BE2C (cell line): ENCODE results near the gene USP19.
A peak's percentile ranks its signal among the peaks of the same experiment; 100 is the strongest.

ENCODE experiments used
- DNase-seq: peaks from one replicate; pipeline ENCODE4 v3.0.0-alpha.2; 2020
- H3K27me3 ChIP-seq: fragments of 250-450 bp; sonication (Bioruptor Pico); 2 replicates; pipeline ENCODE4 v1.5.1; 2020; ENCODE audit warnings: mild to moderate bottlenecking
- H3K36me3 ChIP-seq: fragments of 250-450 bp; sonication (Bioruptor Pico); 2 replicates; pipeline ENCODE4 v1.5.1; 2020; ENCODE audit warnings: mild to moderate bottlenecking
- H3K4me1 ChIP-seq: fragments of 250-450 bp; sonication (Bioruptor Pico); 2 replicates; pipeline ENCODE4 v1.5.1; 2020
- H3K4me3 ChIP-seq: 2 replicates; pipeline ENCODE4 v1.5.1; 2011; ENCODE audit warnings: low read depth, low read length
- H3K9me3 ChIP-seq: fragments of 250-450 bp; sonication (Bioruptor Pico); 2 replicates; pipeline ENCODE4 v1.5.1; 2020
- TF ChIP-seq, protein P1 (sequence below): IDR thresholded peaks from 2 replicates; pipeline ENCODE4 v1.5.1; 2012; ENCODE audit warnings: mild to moderate bottlenecking, low read depth, low read length

USP19 gene

DNA sequence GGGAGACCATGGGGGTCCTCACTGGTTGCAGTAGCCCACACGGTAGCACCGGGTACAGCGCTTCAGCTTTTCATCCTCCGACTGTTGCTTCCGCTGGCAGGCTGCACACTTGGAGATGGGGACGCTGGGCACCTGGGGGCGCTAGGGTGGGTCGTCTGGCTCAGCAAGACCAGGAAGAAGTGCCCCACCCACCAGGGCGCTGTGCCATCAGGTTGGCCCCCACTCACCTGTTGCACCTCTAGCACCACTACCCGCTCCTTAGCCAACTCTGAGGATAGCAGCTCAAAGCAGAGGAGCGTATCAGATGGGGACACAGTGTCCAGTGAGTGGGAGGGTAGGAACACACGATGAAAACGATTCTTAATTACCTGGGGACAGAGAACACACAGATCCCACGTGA lies 8.4 kb downstream of the USP19 start:
- no peak for DNase-seq
- no peak overlapping the region for H3K4me3 ChIP-seq
- TF ChIP-seq, protein P1, sequence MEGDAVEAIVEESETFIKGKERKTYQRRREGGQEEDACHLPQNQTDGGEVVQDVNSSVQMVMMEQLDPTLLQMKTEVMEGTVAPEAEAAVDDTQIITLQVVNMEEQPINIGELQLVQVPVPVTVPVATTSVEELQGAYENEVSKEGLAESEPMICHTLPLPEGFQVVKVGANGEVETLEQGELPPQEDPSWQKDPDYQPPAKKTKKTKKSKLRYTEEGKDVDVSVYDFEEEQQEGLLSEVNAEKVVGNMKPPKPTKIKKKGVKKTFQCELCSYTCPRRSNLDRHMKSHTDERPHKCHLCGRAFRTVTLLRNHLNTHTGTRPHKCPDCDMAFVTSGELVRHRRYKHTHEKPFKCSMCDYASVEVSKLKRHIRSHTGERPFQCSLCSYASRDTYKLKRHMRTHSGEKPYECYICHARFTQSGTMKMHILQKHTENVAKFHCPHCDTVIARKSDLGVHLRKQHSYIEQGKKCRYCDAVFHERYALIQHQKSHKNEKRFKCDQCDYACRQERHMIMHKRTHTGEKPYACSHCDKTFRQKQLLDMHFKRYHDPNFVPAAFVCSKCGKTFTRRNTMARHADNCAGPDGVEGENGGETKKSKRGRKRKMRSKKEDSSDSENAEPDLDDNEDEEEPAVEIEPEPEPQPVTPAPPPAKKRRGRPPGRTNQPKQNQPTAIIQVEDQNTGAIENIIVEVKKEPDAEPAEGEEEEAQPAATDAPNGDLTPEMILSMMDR = no peak
- H3K4me1 ChIP-seq = no peaks in the 10 kb centered on the region
- H3K36me3 ChIP-seq = peaks cover 33% of the 10 kb centered on the region
- no peaks in the 10 kb centered on the region for H3K9me3 ChIP-seq
- H3K27me3 ChIP-seq = no peaks in the 10 kb centered on the region

- Histone ChIP-seq H3K9me3 (no peaks in the 10 kb centered on the region), H3K27me3 (no peaks in the 10 kb centered on the region), H3K4me3 (no peak overlapping the region), H3K36me3 (peaks cover 33% of the 10 kb centered on the region), H3K4me1 (no peaks in the 10 kb centered on the region)
- TF ChIP-seq, protein P1 = no peak
- DNase-seq = no peak
Measured at GRCh38 chr3:49111347-49111746, 9.3 kb downstream of the USP19 start.

GRCh38 chr3:49110780-49111179 lies 9.8 kb downstream of the USP19 start:
- Histone ChIP-seq H3K27me3 (no peaks in the 10 kb centered on the region), H3K4me3 (no peak overlapping the region), H3K36me3 (peaks cover 29% of the 10 kb centered on the region), H3K9me3 (no peaks in the 10 kb centered on the region), H3K4me1 (no peaks in the 10 kb centered on the region)
- TF ChIP-seq, protein P1 = no peak
- no peak for DNase-seq

DNA sequence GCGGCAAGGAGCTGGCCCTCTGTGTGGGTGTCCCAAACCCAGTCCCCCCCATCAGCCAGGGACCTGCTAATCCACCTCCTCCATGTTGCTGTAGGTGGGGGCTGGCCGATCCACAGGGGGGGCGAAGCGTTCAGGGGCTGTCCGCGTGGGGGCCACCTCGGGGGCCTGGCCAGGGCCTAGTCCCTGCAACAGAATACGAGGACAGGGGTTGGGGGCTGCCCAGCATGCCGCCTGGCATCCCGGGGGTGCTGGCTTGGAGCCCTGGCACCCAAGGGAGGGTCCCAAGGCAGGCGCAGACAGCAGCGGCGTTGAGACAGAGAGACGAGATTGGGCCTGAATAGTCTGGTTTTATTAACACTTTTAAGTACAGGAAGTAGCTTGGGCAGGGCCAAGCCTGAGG lies 12.3 kb downstream of the USP19 start:
- no peaks in the 10 kb centered on the region for H3K9me3 ChIP-seq
- no peaks in the 10 kb centered on the region for H3K4me1 ChIP-seq
- H3K36me3 ChIP-seq = peaks cover 10% of the 10 kb centered on the region
- DNase-seq = no peak
- no peaks in the 10 kb centered on the region for H3K27me3 ChIP-seq
- TF ChIP-seq, protein P1 = no peak
- no peak overlapping the region for H3K4me3 ChIP-seq

GRCh38 chr3:49104427-49105291 lies 16.0 kb downstream of the USP19 start, which contains the start of gene QARS1:
QARS1 (minus strand) TSS chr3:49104757; CDS start chr3:49104733, 24 bp downstream.
- DNase-seq = peak; percentile 89
- Histone ChIP-seq H3K4me1 (no peaks in the 10 kb centered on the region), H3K36me3 (peaks cover 12% of the 10 kb centered on the region), H3K27me3 (no peaks in the 10 kb centered on the region), H3K4me3 (peak within 1 kb of the TSS; percentile 78), H3K9me3 (no peaks in the 10 kb centered on the region)
- TF ChIP-seq, protein P1 = no peak

DNA sequence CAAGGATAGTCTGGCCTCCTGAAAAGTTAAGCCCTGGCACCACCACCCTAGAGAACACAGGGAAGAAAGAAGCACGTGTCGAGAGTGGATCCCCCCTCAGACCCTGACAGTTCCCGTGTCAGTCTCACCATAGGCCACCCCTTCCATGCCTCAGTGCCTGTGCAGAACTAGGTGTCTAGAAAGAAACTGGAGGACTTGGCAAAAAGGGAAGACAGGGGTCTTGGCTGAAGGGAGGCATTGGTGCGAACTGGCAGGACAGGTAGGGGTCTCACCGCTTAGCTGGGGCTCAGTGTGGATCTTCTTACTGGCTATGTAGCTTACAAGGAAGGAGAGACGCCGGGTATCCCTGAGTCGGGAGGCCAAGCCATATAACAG lies 16.6 kb downstream of the USP19 start:
- peak overlapping the region; percentile 78 for H3K4me3 ChIP-seq
- TF ChIP-seq, protein P1 = no peak
- H3K27me3 ChIP-seq = no peaks in the 10 kb centered on the region
- H3K4me1 ChIP-seq = peaks cover 1% of the 10 kb centered on the region
- no peak for DNase-seq
- peaks cover 18% of the 10 kb centered on the region for H3K36me3 ChIP-seq
- H3K9me3 ChIP-seq = no peaks in the 10 kb centered on the region
